ENCODE data around the gene COL1A1. TPM values are rescaled to one million over a fixed set of nuclear protein-coding genes. Genes with fewer than 3 reads are reported as not detected.

COL1A1 gene
- total and polyA plus RNA-seq, 2 of the 13 experiments (the other 11 are each of a cell fraction or from before 2014, with no cell fraction given) = 0.05 TPM; not detected in 1

DNA sequence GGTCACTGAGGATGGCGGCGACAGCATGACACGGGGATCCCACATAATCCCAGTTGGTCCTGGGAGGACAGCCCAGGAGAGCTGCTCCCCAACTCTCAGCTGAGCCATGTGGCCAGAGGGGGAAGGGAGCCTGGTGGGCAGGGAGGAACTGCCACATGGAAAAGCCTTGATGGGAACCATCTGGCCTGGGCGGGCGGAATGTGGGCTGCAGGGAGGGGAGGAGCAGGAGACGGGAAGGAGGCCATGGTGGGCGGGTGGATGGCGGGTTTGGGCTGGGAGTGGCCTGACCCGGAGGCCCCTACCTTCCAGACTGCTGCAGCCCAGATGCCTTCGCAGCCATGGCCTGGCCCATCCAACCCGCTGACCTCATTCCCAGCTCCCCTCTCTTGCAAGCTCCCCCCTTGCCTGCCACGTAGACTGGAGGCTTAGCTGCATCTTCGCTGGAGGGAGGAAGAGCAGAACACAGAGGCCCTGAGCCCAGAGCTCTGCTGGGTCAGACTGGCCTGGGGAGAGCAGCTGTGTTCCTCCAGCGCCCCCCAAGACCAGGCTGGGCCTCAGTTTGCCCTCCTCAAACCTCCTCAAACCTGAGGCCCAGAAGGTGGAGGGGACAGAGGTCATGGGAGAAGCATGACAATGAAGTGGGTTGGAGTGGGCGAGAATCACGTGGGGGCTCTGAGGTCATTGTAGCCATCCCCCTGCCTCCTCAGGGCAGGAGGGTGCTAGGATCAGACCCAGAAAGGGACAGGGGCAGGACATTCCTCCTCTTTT is 8.2 kb upstream of the COL1A1 start:
- H4K20me1 ChIP-seq (ENCODE audit: insufficient read depth, low read length) = no peaks in the 10 kb centered on the region
- H3K27me3 ChIP-seq (ENCODE audit: control insufficient read depth in 1 of 2, insufficient read depth in 2 of 2, low read length in 2 of 2) = peaks cover 2 to 63% of the 10 kb centered on the region in 2 experiments
- no peak for FAIRE-seq
- ChIA-PET CTCF (ENCODE audit: low intra/inter-chr PET ratio, low total read pairs) (no interaction called here), POLR2A (interaction anchor here (0.8 to 1.3 kb wide), 3 partner anchors 9 to 510 kb away, joined by 3 read pairs; partner anchors contain the start of gene LUC7L3)
- no peaks in the 10 kb centered on the region for H3K79me2 ChIP-seq (ENCODE audit: insufficient read depth, low read length)
- H3K36me3 ChIP-seq (replicated peaks in 1 of 2; ENCODE audit: control insufficient read depth in 1 of 2, insufficient read depth in 2 of 2, low read length in 2 of 2) = no peaks in the 10 kb centered on the region
- no peak overlapping the region for H2AFZ ChIP-seq (ENCODE audit: low read length)
- H3K4me2 ChIP-seq (ENCODE audit: low read depth, low read length) = peak overlapping the region; percentile 46
- WGBS (ENCODE audit: low lambda C conversion rate) = 19% methylated on average over 14 of the region's 16 CpGs
- peaks cover 58% of the 10 kb centered on the region for H3K4me1 ChIP-seq (ENCODE audit: insufficient read depth, low read length)
- H3K9me3 ChIP-seq (ENCODE audit: low read length) = no peaks in the 10 kb centered on the region
- DNase-seq (ENCODE audit: low spot score) = no peak
- BruUV-seq (replicated peaks) = no TSS peak
- intact Hi-C loops (cut with micrococcal nuclease; ENCODE audit: unreplicated experiment) = no loop called here
- in situ Hi-C loops (cut with HindIII; ENCODE audit: extremely low pct_ligation_motif_present, low pct_unique_long_range_greater_than_20kb) = loop anchor here (5.0 kb wide), 1 partner anchor 63 kb away; the partner anchor contains the start of gene TMEM92
- peak; percentile 28 for ATAC-seq
- H3K27ac ChIP-seq (ENCODE audit: extremely low read length, insufficient read depth, low read length) = no peak overlapping the region
- H3K4me3 ChIP-seq (replicated peaks in 1 of 3; ENCODE audit: insufficient read depth in 1 of 3, low read depth in 2 of 3, low read length in 3 of 3) = peak overlapping the region in 2 of 3 experiments; percentile 7 to 25; a peak in 3 of 6 replicates
- no peak overlapping the region for H3K9ac ChIP-seq (ENCODE audit: insufficient read depth, low read depth, low read length)
- TF ChIP-seq MED8 (CRISPR knock-in tag; IDR thresholded peaks at IDR 0.05; ENCODE audit: insufficient replicate concordance) = no peak
- TF ChIP-seq, protein P1, sequence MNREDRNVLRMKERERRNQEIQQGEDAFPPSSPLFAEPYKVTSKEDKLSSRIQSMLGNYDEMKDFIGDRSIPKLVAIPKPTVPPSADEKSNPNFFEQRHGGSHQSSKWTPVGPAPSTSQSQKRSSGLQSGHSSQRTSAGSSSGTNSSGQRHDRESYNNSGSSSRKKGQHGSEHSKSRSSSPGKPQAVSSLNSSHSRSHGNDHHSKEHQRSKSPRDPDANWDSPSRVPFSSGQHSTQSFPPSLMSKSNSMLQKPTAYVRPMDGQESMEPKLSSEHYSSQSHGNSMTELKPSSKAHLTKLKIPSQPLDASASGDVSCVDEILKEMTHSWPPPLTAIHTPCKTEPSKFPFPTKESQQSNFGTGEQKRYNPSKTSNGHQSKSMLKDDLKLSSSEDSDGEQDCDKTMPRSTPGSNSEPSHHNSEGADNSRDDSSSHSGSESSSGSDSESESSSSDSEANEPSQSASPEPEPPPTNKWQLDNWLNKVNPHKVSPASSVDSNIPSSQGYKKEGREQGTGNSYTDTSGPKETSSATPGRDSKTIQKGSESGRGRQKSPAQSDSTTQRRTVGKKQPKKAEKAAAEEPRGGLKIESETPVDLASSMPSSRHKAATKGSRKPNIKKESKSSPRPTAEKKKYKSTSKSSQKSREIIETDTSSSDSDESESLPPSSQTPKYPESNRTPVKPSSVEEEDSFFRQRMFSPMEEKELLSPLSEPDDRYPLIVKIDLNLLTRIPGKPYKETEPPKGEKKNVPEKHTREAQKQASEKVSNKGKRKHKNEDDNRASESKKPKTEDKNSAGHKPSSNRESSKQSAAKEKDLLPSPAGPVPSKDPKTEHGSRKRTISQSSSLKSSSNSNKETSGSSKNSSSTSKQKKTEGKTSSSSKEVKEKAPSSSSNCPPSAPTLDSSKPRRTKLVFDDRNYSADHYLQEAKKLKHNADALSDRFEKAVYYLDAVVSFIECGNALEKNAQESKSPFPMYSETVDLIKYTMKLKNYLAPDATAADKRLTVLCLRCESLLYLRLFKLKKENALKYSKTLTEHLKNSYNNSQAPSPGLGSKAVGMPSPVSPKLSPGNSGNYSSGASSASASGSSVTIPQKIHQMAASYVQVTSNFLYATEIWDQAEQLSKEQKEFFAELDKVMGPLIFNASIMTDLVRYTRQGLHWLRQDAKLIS (CRISPR knock-in tag; IDR thresholded peaks at IDR 0.05) = no peak
- TF ChIP-seq PRMT3 (CRISPR knock-in tag; IDR thresholded peaks at IDR 0.05; ENCODE audit: borderline replicate concordance, low read depth) = 0 out of 2 replicates have a peak, but pooled peaks have one; percentile 38
- no peak for TF ChIP-seq SETDB1 (CRISPR knock-in tag; IDR thresholded peaks at IDR 0.05; ENCODE audit: borderline replicate concordance)
- TF ChIP-seq NR2F6 (IDR thresholded peaks at IDR 0.05) = no peak
- peak; percentile 9; the same call in 1 of the 2 replicates for TF ChIP-seq NR2F6 (CRISPR knock-in tag; IDR thresholded peaks at IDR 0.05)
- no peak for TF ChIP-seq RAD21 (CRISPR knock-in tag; IDR thresholded peaks at IDR 0.05)
- TF ChIP-seq TBL1XR1 (IDR thresholded peaks at IDR 0.05; ENCODE audit: borderline replicate concordance, low read length, partially characterized antibody) = no peak
- TF ChIP-seq PPARG (CRISPR knock-in tag; conservative IDR thresholded peaks at IDR 0.05) = no peak
- TF ChIP-seq, protein P2, sequence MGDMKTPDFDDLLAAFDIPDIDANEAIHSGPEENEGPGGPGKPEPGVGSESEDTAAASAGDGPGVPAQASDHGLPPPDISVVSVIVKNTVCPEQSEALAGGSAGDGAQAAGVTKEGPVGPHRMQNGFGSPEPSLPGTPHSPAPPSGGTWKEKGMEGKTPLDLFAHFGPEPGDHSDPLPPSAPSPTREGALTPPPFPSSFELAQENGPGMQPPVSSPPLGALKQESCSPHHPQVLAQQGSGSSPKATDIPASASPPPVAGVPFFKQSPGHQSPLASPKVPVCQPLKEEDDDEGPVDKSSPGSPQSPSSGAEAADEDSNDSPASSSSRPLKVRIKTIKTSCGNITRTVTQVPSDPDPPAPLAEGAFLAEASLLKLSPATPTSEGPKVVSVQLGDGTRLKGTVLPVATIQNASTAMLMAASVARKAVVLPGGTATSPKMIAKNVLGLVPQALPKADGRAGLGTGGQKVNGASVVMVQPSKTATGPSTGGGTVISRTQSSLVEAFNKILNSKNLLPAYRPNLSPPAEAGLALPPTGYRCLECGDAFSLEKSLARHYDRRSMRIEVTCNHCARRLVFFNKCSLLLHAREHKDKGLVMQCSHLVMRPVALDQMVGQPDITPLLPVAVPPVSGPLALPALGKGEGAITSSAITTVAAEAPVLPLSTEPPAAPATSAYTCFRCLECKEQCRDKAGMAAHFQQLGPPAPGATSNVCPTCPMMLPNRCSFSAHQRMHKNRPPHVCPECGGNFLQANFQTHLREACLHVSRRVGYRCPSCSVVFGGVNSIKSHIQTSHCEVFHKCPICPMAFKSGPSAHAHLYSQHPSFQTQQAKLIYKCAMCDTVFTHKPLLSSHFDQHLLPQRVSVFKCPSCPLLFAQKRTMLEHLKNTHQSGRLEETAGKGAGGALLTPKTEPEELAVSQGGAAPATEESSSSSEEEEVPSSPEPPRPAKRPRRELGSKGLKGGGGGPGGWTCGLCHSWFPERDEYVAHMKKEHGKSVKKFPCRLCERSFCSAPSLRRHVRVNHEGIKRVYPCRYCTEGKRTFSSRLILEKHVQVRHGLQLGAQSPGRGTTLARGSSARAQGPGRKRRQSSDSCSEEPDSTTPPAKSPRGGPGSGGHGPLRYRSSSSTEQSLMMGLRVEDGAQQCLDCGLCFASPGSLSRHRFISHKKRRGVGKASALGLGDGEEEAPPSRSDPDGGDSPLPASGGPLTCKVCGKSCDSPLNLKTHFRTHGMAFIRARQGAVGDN (CRISPR knock-in tag; IDR thresholded peaks at IDR 0.05) = peak; percentile 21; the same call in 1 of the 2 replicates
- TF ChIP-seq ZNF672 (CRISPR knock-in tag; IDR thresholded peaks at IDR 0.05) = peak; percentile 95
- TF ChIP-seq, protein P3, sequence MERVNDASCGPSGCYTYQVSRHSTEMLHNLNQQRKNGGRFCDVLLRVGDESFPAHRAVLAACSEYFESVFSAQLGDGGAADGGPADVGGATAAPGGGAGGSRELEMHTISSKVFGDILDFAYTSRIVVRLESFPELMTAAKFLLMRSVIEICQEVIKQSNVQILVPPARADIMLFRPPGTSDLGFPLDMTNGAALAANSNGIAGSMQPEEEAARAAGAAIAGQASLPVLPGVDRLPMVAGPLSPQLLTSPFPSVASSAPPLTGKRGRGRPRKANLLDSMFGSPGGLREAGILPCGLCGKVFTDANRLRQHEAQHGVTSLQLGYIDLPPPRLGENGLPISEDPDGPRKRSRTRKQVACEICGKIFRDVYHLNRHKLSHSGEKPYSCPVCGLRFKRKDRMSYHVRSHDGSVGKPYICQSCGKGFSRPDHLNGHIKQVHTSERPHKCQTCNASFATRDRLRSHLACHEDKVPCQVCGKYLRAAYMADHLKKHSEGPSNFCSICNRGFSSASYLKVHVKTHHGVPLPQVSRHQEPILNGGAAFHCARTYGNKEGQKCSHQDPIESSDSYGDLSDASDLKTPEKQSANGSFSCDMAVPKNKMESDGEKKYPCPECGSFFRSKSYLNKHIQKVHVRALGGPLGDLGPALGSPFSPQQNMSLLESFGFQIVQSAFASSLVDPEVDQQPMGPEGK (CRISPR knock-in tag; IDR thresholded peaks at IDR 0.05) = 0 out of 2 replicates have a peak, but pooled peaks have one; percentile 13
- 0 out of 2 replicates have a peak, but pooled peaks have one; percentile 26 for TF ChIP-seq SP4 (CRISPR knock-in tag; IDR thresholded peaks at IDR 0.05)
- no peak for TF ChIP-seq FOXJ3 (CRISPR knock-in tag; IDR thresholded peaks at IDR 0.05; ENCODE audit: borderline replicate concordance)
